Thyroid gland (tissue), 4 donors: Measurements from ENCODE around the gene SULT2B1.

ENCODE experiments used
- POLR2A ChIP-seq, 2 donors: fragments of 450-650 bp; IDR thresholded peaks; one replicate each; pipeline ENCODE4 v1.6.1; 2017; ENCODE audit warnings: antibody characterized with exemption in 2 of 2, mild to moderate bottlenecking in 2 of 2, moderate library complexity in 1 of 2
- TF ChIP-seq, protein P1 (sequence below), 6 experiments: fragments of 200-600 bp in 3 of 6; fragments of 450-650 bp in 3 of 6; sonication (generic) in 3 of 6; IDR thresholded peaks; one replicate each; pipeline ENCODE4 v1.5.1; 2016 to 2019; ENCODE audit warnings: antibody characterized with exemption in 6 of 6, mild to moderate bottlenecking in 2 of 6, inconsistent platforms in 1 of 6, moderate library complexity in 1 of 6

DNA sequence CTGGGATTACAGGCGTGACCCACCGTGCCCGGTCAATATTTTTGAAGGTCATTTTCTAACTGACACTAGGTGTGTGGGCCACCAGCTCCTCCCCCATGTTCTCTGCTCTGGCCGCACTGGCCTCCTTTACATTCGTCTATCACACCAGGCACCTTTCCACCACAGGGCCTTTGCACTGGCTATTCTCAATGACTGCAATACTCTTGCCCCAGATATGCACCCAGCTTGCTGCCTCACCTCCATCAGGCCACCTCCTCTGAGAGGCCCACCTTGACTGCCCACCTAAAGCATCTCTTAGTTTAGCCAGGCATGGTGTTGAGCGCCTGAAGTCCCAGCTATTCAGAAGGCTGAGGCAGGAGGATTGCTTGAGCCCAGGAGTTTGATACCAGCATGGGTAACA, 10.2 kb upstream of the SULT2B1 start:
- TF ChIP-seq, protein P1, sequence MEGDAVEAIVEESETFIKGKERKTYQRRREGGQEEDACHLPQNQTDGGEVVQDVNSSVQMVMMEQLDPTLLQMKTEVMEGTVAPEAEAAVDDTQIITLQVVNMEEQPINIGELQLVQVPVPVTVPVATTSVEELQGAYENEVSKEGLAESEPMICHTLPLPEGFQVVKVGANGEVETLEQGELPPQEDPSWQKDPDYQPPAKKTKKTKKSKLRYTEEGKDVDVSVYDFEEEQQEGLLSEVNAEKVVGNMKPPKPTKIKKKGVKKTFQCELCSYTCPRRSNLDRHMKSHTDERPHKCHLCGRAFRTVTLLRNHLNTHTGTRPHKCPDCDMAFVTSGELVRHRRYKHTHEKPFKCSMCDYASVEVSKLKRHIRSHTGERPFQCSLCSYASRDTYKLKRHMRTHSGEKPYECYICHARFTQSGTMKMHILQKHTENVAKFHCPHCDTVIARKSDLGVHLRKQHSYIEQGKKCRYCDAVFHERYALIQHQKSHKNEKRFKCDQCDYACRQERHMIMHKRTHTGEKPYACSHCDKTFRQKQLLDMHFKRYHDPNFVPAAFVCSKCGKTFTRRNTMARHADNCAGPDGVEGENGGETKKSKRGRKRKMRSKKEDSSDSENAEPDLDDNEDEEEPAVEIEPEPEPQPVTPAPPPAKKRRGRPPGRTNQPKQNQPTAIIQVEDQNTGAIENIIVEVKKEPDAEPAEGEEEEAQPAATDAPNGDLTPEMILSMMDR (IDR thresholded peaks at IDR 0.05): no peak
- no peak for TF ChIP-seq POLR2A (IDR thresholded peaks at IDR 0.05)
